ENCODE results near the gene MED26. TPM values are rescaled to one million over a fixed set of nuclear protein-coding genes. Genes with fewer than 3 reads are reported as not detected.
A peak's percentile ranks its signal among the peaks of the same experiment; 100 is the strongest.

Gene MED26
- total and polyA plus RNA-seq, 9 of the 15 experiments (the other 6 are each of a cell fraction or from before 2014, with no cell fraction given), result 0.71 to 15.1 (median 6.2) TPM

GRCh38 chr19:16659832-16660708, 32.1 kb upstream of the MED26 start, which contains the start of gene SMIM7 (continued):
- TF ChIP-seq, protein P1, sequence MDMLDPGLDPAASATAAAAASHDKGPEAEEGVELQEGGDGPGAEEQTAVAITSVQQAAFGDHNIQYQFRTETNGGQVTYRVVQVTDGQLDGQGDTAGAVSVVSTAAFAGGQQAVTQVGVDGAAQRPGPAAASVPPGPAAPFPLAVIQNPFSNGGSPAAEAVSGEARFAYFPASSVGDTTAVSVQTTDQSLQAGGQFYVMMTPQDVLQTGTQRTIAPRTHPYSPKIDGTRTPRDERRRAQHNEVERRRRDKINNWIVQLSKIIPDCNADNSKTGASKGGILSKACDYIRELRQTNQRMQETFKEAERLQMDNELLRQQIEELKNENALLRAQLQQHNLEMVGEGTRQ (CRISPR knock-in tag; IDR thresholded peaks at IDR 0.05), result peak; percentile 21; the same call in 1 of the 2 replicates
- TF ChIP-seq, protein P2, sequence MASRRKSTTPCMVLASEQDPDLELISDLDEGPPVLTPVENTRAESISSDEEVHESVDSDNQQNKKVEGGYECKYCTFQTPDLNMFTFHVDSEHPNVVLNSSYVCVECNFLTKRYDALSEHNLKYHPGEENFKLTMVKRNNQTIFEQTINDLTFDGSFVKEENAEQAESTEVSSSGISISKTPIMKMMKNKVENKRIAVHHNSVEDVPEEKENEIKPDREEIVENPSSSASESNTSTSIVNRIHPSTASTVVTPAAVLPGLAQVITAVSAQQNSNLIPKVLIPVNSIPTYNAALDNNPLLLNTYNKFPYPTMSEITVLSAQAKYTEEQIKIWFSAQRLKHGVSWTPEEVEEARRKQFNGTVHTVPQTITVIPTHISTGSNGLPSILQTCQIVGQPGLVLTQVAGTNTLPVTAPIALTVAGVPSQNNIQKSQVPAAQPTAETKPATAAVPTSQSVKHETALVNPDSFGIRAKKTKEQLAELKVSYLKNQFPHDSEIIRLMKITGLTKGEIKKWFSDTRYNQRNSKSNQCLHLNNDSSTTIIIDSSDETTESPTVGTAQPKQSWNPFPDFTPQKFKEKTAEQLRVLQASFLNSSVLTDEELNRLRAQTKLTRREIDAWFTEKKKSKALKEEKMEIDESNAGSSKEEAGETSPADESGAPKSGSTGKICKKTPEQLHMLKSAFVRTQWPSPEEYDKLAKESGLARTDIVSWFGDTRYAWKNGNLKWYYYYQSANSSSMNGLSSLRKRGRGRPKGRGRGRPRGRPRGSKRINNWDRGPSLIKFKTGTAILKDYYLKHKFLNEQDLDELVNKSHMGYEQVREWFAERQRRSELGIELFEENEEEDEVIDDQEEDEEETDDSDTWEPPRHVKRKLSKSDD (conservative IDR thresholded peaks at IDR 0.05; ENCODE audit: low read length), result no peak
- TF ChIP-seq MEIS2 (IDR thresholded peaks at IDR 0.05; ENCODE audit: partially characterized antibody) (peak; percentile 82), POLR2H (tag; IDR thresholded peaks at IDR 0.05; ENCODE audit: low read depth) (no peak), ATF7 (IDR thresholded peaks at IDR 0.05) (peak; percentile 88), PCBP1 (IDR thresholded peaks at IDR 0.05; ENCODE audit: low read depth, low read length, poor library complexity, severe bottlenecking) (no peak), ZNF253 (CRISPR knock-in tag; conservative IDR thresholded peaks at IDR 0.05) (no peak), NFYB (IDR thresholded peaks at IDR 0.05; ENCODE audit: extremely low read depth, insufficient read length) (peak; percentile 89), ZNF512 (tag; IDR thresholded peaks at IDR 0.05) (no peak), FIP1L1 (IDR thresholded peaks at IDR 0.05; ENCODE audit: low read depth, low read length, poor library complexity, severe bottlenecking) (no peak), CAMTA2 (CRISPR knock-in tag; conservative IDR thresholded peaks at IDR 0.05) (no peak), SRSF9 (IDR thresholded peaks at IDR 0.05; ENCODE audit: borderline replicate concordance, low read depth, low read length) (no peak), ZNF280A (IDR thresholded peaks at IDR 0.05; ENCODE audit: low read depth, partially characterized antibody) (no peak), CEBPB (tag; IDR thresholded peaks at IDR 0.05) (no peak), MAFK (IDR thresholded peaks at IDR 0.05; ENCODE audit: low read length) (no peak), ESRRA (IDR thresholded peaks at IDR 0.05; ENCODE audit: borderline replicate concordance, low read depth) (peak; percentile 42; the same call in 1 of the 2 replicates), MYC (IDR thresholded peaks at IDR 0.05; ENCODE audit: low read depth, low read length) (peak; percentile 69; the same call in 1 of the 2 replicates), MYC (CRISPR knock-in tag; IDR thresholded peaks at IDR 0.05; ENCODE audit: borderline replicate concordance, low read depth) (no peak)
- TF ChIP-seq, protein P3, sequence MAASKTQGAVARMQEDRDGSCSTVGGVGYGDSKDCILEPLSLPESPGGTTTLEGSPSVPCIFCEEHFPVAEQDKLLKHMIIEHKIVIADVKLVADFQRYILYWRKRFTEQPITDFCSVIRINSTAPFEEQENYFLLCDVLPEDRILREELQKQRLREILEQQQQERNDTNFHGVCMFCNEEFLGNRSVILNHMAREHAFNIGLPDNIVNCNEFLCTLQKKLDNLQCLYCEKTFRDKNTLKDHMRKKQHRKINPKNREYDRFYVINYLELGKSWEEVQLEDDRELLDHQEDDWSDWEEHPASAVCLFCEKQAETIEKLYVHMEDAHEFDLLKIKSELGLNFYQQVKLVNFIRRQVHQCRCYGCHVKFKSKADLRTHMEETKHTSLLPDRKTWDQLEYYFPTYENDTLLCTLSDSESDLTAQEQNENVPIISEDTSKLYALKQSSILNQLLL (CRISPR knock-in tag; IDR thresholded peaks at IDR 0.05; ENCODE audit: borderline replicate concordance), result no peak

Data from K562 (cell line).